Spleen (tissue), 7 donors: ENCODE measurements around the gene IGLON5.

ENCODE experiments used
- CTCF ChIP-seq, 11 experiments: fragments of 200-600 bp in 7 of 11; fragments of 450-650 bp in 4 of 11; sonication (generic) in 4 of 11; IDR thresholded peaks in 8 of 11; conservative IDR thresholded peaks in 3 of 11; 1 replicate in 7 of 11; 2 replicates in 4 of 11; pipeline versions ENCODE4 v1.4.0 to v1.8.0; 2016 to 2021; ENCODE audit warnings: antibody characterized with exemption in 11 of 11, inconsistent platforms in 4 of 11, mild to moderate bottlenecking in 1 of 11
- POLR2A ChIP-seq, 3 donors: fragments of 450-650 bp; IDR thresholded peaks; one replicate each; pipeline ENCODE4 v1.5.1; 2017; ENCODE audit warnings: antibody characterized with exemption in 3 of 3, mild to moderate bottlenecking in 1 of 3
- donor health status: DM: no; HTN: no; CAD: no; lungs with moderate emphysema.
- donor health status: DM: no; HTN: no; CAD: no.
- donor health status: DM: no; HTN: no; CAD: no.

- TF ChIP-seq CTCF (IDR thresholded peaks at IDR 0.05 in 8 of 11, conservative IDR thresholded peaks at IDR 0.05 in 3 of 11) (no peak), POLR2A (IDR thresholded peaks at IDR 0.05) (no peak)
Observed at GRCh38 chr19:51337861-51338562, 26.6 kb downstream of the IGLON5 start.
